ENCODE results near the gene TMSB15B.
"Not testable (repeated sequence)": the region's sequence is repeated elsewhere in the genome, so short reads cannot be mapped to it uniquely, and the experiment has no call there.

TMSB15B gene

GRCh38 chrX:103962411-103963278, at the start of gene TMSB15B:
Gene TMSB15B (plus strand): TSS chrX:103962627.
- not testable (repeated sequence) for DNase-seq (ENCODE audit: low spot score)

- no peak for DNase-seq (ENCODE audit: low spot score)
Measured at GRCh38 chrX:103913356-103914020, 48.9 kb upstream of the TMSB15B start.

DNA sequence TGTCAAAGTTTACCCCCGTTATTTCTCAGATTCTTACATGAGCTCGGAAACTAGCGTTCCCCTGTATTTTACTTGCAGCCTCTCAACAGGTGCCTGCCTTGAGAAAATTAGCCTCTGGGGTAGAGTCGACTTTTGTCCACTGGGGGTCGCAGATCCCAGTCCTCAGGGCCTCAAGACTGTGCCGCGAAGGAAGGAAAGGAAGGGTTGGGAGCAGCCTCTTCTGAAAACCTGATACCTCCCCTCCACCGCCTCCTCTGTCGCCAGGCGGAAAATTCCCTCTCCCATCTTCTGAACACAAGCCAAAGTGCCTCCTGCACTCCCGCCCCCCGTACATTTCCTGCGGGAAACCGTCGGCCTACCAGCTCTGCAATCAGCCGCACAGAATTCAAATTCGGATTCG, 44.4 kb upstream of the TMSB15B start:
- DNase-seq (ENCODE audit: low spot score), result peak; percentile 61

DNA sequence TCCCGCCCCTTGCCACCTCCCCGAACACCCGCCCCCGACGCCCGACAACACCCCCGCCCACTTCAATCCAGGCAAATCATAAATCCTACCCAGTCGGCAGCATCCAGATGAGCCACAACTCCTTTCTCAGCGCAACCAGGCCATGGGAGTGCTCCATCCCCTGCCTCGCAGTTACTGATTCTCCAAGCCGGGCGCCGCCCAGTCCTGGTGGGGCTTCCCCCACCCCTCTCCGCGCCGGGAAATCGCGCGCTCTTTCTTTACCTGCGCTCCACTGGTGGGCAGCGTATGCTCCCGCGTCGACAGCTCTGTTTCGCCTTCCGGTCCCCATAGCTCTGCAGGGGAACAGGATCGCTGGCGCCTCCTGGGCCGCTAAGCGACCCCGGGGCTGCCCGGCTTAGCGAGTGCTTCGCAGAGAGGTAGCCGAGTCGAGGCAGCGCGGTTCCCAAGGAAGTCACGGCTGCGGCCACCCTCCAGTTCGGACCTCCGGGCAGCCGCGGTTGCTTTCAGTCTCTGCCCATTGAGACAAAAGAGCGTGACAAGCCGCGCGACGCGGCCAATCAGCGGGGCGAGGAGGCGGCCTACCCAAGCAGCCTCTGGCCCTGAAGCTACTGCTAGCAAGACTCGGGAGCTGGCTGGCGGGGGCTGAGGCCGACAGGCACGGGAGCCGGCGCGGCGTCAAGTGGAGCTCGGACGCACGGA, 43.7 kb upstream of the TMSB15B start:
- peak; percentile 47 for DNase-seq (ENCODE audit: low spot score)

DNA sequence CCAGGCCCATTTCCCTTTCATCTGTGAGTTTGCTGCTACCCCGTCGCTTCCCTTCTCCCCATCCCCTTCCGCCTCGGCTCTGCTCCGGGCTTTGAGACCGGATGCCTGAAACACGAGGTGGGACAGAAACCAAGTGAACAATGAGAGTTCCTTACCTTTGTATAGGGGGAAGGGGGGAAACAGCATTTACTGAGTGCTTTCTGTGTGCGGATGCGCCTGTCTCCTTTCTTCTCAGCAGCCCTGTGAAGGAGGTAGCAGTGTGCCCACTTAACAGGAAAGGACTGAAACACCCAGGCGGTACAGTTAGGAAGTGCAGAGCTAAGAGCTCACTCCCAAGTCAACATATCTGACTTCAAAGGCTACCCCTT, 43.2 kb upstream of the TMSB15B start:
- peak; percentile 60 for DNase-seq (ENCODE audit: low spot score)

DNA sequence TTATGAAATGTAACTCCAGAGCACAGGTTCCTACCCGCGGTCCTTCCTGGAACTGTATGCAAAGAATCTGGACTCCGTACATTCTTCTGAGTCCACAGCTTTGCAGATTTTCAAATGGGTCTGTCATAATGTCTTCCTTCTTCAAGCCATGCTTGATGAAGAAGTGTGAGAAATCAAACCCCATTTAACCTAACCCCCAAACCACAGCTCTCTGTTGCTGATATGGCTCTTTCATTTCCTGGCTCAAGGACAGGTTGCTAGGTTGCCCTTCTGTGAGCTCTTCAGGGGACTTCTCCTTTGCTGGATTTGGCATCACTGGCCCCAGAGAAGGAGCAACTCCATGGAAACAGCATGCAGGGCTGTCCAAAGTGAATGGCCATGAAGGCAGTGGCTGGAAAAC, 41.9 kb upstream of the TMSB15B start:
- DNase-seq (ENCODE audit: low spot score), result not testable (repeated sequence)

DNA sequence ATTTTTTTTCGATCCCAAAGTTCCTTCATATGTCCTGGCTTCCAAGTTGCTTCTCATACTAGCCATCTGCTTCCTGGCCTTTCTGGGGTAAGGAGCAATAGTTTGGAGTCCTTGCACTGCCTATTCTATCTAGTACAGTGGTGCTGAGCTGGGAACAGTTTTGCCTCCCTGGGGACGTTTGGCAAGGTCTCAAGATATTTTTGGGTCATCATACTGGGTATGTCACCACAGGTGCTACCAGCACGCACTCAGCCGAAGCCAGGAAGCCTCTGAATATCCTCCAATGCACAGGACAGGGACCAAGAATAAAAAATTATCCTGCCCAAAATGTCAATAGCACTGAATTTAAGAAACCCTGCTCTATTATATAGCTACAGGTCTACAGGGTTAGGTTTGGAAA, 35.4 kb upstream of the TMSB15B start:
- DNase-seq (ENCODE audit: low spot score), result no peak

DNA sequence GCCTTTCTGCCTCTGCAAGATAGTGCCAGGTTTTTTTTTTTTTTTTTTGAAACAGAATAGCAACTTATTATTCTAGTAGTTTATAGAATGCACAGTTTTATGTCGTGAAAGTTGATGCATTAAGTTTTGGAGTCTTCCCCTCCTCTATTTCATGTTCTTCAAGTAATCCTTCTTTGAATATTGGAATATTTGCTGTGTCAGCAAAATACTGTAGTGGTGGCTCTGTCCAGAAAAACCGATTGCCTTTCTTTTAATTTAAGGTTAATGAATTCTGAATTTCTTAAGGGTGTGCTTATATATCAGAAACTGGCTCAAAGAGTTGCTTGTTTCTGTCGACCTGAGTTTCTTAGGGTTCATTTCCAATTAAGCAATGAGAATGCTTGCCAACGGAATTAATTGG, 34.8 kb upstream of the TMSB15B start:
- DNase-seq (ENCODE audit: low spot score), result no peak

DNA sequence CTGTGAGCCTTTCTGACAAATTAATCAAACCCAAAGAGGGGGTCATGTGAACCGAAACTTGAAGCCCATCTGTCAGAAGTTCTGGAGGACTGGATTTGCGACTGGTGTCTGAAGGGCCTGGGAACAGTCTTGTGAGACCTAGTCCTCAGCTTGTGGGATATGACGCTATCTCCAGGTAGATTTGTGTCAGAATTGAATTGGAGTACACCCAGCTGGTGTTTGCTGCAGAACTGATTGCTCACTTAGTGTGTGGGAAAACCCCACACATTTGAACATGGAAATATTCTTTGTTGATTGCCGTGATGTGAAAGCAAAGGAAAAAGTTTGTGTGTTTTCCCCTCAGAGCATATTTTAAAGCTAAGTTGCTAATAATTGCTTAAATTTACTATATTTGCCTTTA, 30.3 kb upstream of the TMSB15B start:
- DNase-seq (ENCODE audit: low spot score), result no peak

- not testable (repeated sequence) for DNase-seq (ENCODE audit: low spot score)
Measured at GRCh38 chrX:103940257-103940656, 22.2 kb upstream of the TMSB15B start.

- DNase-seq (ENCODE audit: low spot score), result peak; percentile 12
Measured at GRCh38 chrX:103941201-103941975, 21.0 kb upstream of the TMSB15B start.

GRCh38 chrX:103949506-103949905, 12.9 kb upstream of the TMSB15B start:
- no peak for DNase-seq (ENCODE audit: low spot score)

DNA sequence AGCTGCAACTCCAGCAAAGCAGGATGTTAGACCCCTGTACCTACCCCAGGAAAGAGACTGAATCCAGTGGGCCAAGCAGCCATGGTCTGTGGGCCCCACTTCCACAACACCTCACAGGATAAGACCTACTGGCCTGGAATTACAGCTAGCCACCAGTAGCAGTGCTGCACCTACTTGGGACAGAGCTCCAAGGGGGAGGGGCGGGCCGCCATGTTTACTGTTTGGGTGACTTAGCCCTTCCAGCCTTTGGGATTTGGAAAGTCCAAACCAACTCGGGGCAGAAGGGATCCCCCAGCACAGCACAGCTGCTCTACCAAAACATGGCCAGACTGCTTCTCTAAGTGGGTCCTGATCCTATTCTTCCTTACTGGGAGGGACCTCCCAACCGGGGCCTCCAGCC, 9.1 kb upstream of the TMSB15B start:
- no peak for DNase-seq (ENCODE audit: low spot score)

DNA sequence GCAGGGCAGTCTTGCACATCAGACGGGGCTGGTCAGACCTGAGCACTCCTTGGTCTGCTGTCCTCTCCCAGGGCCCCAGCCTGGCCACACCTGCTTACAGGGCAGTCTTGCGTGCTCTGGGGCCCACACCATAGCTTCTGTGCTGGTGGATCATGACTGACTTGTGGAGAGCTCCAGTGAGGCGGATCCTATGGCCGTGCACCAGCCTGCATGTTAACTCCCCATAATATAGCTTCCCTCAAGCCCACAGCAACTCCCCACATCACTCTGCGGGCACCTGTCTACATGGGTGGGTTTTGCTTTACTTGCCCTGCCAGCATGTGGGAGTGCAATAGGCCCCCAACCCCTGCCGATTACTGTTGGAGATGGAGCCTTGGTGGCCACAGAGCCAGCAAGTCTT, 8.2 kb upstream of the TMSB15B start:
- no peak for DNase-seq (ENCODE audit: low spot score)

GRCh38 chrX:103960599-103960998, 1.8 kb upstream of the TMSB15B start:
- DNase-seq (ENCODE audit: low spot score), result not testable (repeated sequence)

- not testable (repeated sequence) for DNase-seq (ENCODE audit: low spot score)
Measured at GRCh38 chrX:103983508-103983907, 21.1 kb downstream of the TMSB15B start.

DNA sequence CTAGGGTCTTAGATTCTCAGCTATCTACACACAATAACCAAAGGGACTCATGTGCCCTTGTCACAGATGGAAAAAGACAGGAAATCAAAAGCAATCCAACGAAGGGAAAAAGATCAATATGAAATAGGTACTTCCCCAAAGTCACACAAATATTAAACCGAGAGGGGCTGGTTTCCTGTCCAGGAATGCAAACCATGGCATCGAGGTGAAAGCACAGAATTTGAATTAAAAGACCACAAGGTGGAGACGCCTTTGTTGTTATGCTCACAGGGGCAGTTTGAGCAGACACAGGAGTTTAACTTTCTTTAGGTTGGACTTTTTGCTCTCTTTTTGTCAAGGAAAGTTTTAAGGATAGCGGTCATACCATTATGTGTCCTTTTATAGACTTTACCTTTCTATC, 36.8 kb downstream of the TMSB15B start:
- DNase-seq (ENCODE audit: low spot score), result no peak

- DNase-seq (ENCODE audit: low spot score), result no peak
Measured at GRCh38 chrX:104008831-104009230, 46.4 kb downstream of the TMSB15B start.

GRCh38 chrX:104013158-104013557, 50.7 kb downstream of the TMSB15B start:
- no peak for DNase-seq (ENCODE audit: low spot score)

- DNase-seq (ENCODE audit: low spot score), result no peak
Measured at GRCh38 chrX:104013606-104014005, 51.2 kb downstream of the TMSB15B start, which contains the start of gene H2BW1. Gene H2BW1 (minus strand): TSS chrX:104013708. CDS start chrX:104013576, 132 bp downstream.

GRCh38 chrX:104015576-104015975, 53.1 kb downstream of the TMSB15B start:
- DNase-seq (ENCODE audit: low spot score), result not testable (repeated sequence)

All from HuH-7 (cell line).